GM19438 (cell line): ENCODE results near the gene RNU1-1.
"Not testable (repeated sequence)": the region's sequence is repeated elsewhere in the genome, so short reads cannot be mapped to it uniquely, and the experiment has no call there.

ENCODE experiments used
- ATAC-seq: cut with Tn5 transposase; IDR thresholded peaks from one replicate; pipeline ENCODE4 v1.9.1; 2021; ENCODE audit warnings: low read depth; ENCODE audit not compliant: unreplicated experiment

Gene RNU1-1

DNA sequence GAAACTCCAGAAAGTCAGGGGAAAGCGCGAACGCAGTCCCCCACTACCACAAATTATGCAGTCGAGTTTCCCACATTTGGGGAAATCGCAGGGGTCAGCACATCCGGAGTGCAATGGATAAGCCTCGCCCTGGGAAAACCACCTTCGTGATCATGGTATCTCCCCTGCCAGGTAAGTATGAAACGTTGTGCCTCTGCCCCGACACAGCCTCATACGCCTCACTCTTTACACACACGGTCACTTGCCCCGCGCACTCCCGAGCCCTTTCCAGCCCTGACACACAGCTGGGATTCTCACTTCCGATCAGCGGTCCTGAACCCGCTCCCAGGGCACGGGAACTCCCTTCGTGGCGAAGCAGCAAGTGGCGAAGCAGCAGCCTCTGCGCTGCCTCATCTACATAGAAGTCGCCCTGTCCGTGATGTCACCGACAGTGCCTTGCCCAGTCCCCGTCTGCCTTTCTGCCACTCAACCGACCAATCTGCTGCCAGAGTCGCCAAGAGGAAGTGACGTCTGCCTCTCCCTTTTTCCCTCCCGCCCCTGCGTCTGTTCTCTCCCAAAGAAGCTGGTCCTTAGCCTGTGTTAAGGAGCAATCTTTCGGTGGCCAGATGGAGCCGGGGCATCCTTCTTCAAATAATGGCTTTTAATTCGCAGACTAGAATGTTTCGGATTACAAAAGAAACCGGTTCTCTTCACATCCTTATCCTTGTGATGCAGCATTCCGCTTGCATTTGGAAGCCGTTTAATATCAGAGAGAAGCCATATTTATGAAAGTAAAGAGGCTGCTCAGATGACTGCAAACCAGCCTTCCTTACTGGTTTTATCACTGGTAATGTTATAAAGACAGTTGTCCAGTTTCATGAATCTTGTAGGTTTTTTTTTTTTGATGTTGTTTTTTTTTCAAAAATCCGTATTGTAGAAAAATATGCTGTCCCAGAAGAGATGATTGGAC, at the start of gene RNU1-1:
Gene RNU1-1 (minus strand): TSS at position 179 of the 949 bp plus-strand sequence.
- not testable (repeated sequence) for ATAC-seq

GRCh38 chr1:16561035-16561434, 47.0 kb upstream of the RNU1-1 start:
- not testable (repeated sequence) for ATAC-seq

DNA sequence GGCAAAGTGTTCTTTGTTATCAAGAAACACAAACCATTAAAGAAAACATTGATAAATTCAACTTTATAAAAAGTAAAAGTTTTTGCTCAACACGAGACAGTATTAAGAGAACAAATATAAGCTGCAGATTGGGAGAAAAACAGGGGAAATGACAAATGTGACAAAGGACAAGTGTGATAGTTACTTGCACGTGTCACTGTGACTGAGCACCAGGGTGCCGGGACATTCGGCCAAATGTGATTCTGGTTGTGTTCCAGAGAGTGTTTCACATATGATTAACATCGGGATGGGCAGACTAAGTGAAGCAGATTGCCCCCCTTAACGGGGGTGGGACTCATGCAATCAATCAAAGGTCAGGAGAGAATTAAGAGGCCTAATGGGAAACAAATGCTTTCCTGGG, 46.4 kb upstream of the RNU1-1 start:
- not testable (repeated sequence) for ATAC-seq

DNA sequence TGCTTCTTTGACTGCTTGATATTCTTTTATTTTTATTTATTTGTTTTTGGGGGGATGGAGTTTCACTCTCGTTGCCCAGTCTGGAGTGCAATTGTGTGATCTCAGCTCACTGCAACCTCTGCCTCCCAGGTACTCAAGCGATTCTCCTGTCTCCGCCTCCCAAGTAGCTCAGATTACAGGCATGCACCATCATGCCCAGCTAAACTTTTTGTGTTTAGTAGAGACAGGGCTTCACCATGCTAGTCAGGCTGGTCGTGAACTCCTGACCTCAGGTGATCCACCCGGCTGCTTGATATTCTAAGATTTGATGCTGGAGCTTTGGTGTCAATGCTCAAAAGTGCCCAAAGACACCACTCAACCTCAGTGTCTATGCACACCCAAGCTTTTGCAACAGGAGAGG, 45.6 kb upstream of the RNU1-1 start:
- not testable (repeated sequence) for ATAC-seq

DNA sequence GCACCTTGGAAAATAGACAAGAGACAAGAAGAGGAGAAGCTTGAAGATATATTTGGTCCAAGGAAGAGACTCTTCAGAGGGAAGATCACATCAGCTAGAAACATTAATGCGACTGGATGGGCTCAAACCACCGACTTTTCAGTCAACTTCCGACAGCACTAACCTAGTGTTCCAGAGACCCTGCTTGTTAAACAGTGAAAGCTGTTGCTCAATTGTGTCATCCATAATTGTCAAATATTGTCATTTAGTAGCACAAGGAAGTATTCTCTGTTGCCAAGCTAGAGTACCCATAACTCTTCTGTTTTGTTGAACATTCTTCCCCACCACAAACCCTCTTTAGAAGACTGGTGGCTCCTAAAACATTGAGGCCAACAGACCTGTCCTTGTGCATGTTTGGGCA, 42.9 kb upstream of the RNU1-1 start:
- not testable (repeated sequence) for ATAC-seq

- ATAC-seq: not testable (repeated sequence)
Observed at GRCh38 chr1:16553244-16553643, 39.2 kb upstream of the RNU1-1 start.

DNA sequence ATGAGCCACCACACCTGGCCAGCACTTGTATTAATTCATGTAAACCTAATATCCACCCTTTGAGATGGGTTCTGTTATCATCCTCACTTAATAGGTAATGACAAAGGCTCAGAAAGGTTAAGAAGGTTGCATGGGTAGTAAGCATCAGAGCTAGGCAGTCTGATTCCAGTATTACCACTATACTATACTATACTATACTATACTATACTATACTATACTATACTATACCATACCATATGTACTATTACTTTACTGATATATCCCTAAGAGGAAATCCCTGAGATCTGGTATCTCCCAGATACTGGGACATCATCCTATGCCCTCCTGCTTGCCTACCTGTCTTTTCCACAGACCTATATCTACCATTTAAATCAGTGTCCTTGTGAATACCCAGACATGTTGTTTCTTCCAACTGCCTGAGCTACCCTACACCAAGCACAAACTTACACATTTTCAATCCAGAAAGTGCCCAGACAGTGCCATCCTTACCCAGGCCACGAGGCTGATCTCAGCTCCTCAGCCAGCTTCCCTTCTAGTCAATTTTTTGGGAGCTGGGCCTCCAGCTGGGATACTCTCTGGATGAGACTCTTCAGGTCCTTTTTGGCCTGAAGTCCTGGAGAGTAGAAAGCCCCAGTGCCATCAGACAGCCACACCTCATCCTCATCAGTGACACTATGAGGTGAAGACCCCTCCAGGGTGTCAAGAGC, 36.3 kb upstream of the RNU1-1 start:
- not testable (repeated sequence) for ATAC-seq

DNA sequence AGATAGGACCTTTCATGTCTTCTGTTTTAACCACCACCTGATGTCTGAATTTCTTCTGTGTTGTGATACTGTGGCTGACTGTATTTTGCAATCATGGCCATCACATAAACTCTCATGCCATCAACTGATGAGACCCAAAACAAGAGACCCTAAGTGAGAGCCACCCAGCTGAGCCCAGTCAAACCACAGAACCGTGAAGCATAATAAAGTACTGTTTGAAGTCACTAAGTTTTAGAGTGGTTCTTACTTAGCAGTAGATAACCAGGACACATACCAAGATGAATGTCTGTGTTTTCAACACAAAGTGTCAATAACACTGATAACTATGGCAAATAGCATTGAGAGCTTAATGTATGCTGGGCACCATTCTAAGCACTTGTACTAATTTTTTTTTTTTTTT, 35.5 kb upstream of the RNU1-1 start:
- ATAC-seq: not testable (repeated sequence)

GRCh38 chr1:16547502-16548241, 33.6 kb upstream of the RNU1-1 start:
- not testable (repeated sequence) for ATAC-seq

DNA sequence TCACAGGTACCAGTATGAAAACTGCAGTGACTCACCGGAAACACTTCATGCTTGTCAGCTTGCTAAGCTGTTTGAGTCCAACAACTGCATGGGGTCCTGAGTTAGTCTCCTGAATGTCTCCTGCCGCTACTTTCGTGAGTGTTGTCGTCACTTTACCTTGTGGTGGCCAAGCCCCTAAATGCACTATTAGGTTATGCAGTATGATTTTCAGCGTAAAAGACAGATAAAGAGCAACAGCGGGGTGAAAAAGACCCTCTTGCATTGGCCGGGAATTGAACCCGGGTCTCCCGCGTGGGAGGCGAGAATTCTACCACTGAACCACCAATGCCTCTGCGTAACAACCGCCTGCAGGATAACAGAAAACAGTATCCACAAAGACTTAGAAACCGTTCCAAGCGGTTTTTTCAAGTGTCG, 31.6 kb upstream of the RNU1-1 start:
- ATAC-seq: not testable (repeated sequence)

GRCh38 chr1:16540421-16540893, 26.4 kb upstream of the RNU1-1 start:
- not testable (repeated sequence) for ATAC-seq

DNA sequence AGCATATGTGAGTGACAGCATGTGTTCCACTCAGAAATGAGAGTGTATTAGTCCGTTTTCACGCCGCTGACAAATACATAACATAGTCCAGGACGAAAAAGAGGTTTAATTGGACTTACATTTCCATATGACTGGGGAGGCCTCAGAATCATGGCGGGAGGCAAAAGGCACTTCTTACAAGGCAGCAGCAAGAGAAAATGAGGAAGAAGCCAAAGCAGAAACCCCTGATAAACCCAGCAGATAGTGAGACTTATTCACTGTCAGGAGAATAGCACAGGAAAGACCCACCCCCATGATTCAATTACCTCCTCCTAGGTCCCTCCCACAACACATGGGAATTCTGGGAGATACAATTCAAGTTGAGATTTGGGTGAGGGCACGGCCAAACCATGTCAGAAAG, 23.4 kb upstream of the RNU1-1 start:
- not testable (repeated sequence) for ATAC-seq

DNA sequence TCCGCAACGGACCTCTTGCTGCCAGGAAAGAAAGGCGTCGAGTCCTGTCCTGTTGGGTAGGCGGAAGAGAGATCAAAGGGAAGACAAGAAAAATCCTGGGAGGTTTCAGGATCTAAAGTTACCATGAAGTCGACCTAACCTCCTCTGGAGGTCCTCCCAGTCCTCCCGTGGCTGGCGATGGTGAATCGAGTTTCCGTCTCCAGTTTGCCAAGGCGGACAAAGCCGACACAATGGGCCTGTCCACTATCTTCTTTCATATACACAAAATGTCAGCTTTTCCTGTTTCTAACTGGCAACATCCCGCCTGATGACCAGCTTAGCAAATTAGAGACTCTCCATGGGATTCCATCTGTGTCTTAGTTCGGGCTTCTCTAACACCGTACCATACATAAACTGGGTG, 22.7 kb upstream of the RNU1-1 start:
- ATAC-seq: not testable (repeated sequence)

GRCh38 chr1:16535898-16536297, 21.8 kb upstream of the RNU1-1 start:
- ATAC-seq: not testable (repeated sequence)

DNA sequence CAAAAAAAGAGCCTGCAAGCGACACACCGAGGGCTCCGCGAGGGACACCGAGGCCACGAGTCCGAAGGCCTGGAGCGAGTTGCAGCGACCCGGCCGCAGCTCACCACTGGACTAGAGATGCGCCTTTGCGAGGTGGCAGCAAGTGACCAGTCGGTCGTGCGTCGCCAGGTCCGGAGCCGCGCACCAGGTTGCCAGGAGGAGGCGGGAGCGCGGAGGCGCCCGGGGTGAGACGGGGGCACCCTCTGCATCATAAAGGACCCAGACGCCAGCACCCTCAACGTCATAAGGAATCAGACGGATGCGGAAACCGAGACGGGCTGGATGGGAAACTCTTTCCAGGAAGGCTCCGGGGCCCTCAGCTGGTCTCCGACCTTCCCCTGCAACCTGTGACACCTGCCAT, 21.4 kb upstream of the RNU1-1 start:
- not testable (repeated sequence) for ATAC-seq

DNA sequence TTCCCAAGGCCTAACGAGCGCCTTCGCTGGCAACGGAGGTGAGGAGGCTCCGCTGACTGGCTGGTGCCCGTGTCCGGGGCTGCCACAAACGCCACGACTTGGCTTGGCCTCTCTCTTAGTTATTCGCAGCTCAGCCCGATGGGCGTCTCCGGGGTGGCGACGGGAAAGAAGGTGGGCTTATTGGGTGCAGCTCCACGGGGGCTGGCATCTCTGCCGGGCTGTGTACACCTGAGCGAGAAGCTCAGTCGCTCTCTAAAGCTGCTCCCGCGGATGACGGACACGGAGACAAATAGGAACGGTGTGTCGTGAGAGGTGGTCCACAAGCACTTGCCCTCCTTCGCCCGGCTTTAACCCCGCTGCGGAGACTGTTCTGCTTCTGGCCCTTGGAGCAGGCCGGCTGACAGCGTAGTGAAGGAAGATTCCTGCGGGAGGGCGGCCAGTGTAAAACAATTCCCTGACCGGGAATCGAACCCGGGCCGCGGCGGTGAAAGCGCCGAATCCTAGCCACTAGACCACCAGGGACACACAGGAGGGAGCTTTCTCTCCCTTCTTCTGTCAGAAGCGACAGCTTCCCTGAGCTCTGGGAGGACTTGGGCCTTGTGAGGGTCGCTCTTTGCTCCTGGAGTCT, 20.9 kb upstream of the RNU1-1 start:
- ATAC-seq: not testable (repeated sequence)

DNA sequence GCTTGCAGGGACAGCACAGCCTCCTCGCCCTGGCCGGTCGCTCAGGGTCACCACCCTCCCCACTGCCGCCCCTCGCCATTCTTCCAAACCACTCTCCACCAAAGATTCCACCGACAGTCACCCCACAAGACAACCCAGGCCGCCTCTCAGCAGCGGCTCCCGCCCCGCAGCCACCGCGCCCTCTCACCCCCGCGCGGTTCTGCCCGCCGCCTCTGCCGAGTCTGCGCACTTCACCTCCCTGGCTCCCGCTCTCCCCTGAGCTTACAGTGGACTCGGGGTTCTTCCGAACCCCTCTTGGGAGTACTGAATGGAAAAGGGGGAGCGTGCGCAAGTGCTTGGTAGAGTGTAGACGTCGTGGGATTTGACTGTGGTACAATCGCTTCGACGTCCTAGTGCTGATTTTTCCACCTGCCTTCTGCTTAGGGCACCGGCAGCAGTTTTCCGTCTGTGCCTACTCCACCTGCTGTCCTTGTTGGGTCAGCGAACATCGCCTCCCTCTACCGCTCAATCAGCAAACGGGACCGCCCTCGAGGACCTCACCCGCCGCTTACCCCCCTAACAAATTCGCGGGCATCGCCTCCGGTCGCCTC, 20.2 kb upstream of the RNU1-1 start:
- not testable (repeated sequence) for ATAC-seq

DNA sequence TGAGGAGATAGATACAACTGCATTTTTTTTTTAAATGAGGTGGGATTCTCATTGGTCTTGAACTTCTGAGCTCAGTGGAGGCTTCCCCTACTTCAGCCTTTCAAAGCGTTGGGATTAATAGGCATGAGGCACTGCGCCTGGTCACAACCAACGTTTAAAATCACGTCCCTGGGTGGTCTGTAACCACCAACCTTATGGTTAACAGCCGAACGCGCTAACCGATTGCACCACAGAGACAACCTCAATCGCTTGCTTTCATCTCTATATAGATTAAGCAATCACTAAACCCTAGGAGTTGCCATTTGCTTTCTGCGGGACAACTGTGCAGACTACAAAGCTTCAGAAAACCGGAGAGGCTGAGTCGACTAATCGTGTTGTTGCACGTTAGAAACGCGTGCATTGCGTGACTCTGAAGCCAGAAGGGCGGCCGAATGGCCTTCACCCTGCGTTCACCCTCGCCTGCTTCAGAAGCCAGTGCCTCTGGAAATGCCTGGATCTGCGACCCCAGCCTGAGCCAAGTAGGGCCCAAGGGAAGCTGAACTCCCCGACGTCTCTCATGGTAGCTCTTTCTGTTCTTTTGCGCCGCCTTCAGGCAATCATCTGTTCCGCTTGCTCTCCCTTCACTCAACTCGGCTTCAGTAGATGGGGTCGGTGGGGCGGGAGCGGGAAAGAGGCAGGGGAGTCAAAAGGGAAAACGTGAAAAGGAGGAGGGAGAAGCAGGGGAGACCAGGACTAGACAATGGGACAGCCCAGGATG, 18.3 kb upstream of the RNU1-1 start:
- not testable (repeated sequence) for ATAC-seq

DNA sequence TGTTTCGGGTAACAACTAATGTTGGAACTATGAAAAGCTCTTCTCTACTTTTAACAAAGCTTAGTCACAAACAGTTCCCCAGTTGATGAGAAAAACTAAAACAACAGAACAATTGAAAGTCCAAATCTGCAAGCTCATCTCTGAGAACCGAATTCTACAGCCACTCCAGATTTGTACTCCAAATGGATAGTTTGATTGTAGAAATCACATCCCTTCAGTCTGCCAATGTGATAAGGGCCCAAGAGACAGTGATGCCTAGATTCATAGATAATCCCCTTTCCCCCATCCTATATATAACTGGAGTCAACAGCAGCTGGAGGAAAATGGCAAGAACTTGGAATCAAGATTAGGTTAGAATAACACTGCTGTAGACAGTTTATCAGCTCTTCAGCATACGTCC, 14.3 kb upstream of the RNU1-1 start:
- ATAC-seq: not testable (repeated sequence)
